Activated CD4-positive, CD25-positive, alpha-beta regulatory T cell treated with anti-CD3 and anti-CD28 coated beads, Interleukin-2, amount 50 U/mL, for 16 hours (primary cell): Measurements from ENCODE around the gene LZTS3.
"Not testable (repeated sequence)": the region's sequence is repeated elsewhere in the genome, so short reads cannot be mapped to it uniquely, and the experiment has no call there.

Source experiments
- DNase-seq: peaks from one replicate; pipeline ENCODE4 v3.0.0-alpha.2; 2020; ENCODE audit warnings: low read depth, low spot score

Gene LZTS3

GRCh38 chr20:3135507-3136070, 37.8 kb downstream of the LZTS3 start:
- DNase-seq = no peak

- DNase-seq = no peak
These were observed 39.2 kb downstream of the LZTS3 start for GRCh38 chr20:3134151-3134550.

- DNase-seq = no peak
These were observed 40.2 kb downstream of the LZTS3 start for GRCh38 chr20:3133155-3133554.

GRCh38 chr20:3130051-3130600, 43.2 kb downstream of the LZTS3 start:
- DNase-seq = no peak

GRCh38 chr20:3129094-3129493, 44.3 kb downstream of the LZTS3 start:
- no peak for DNase-seq

- no peak for DNase-seq
These were observed 44.9 kb downstream of the LZTS3 start for GRCh38 chr20:3128275-3128984.

GRCh38 chr20:3126527-3126859, 46.9 kb downstream of the LZTS3 start:
- no peak for DNase-seq

- not testable (repeated sequence) for DNase-seq
These were observed 47.4 kb downstream of the LZTS3 start for GRCh38 chr20:3125776-3126526.

GRCh38 chr20:3124773-3125560, 48.4 kb downstream of the LZTS3 start:
- DNase-seq = not testable (repeated sequence)

- DNase-seq = not testable (repeated sequence)
These were observed 49.2 kb downstream of the LZTS3 start for GRCh38 chr20:3124163-3124562.

GRCh38 chr20:3123542-3123941, 49.8 kb downstream of the LZTS3 start:
- no peak for DNase-seq

GRCh38 chr20:3121955-3122610, 51.3 kb downstream of the LZTS3 start:
- no peak for DNase-seq

- DNase-seq = no peak
These were observed 52.0 kb downstream of the LZTS3 start for GRCh38 chr20:3121271-3121911.

GRCh38 chr20:3119044-3119443, 54.3 kb downstream of the LZTS3 start:
- no peak for DNase-seq

GRCh38 chr20:3117839-3118379, 55.4 kb downstream of the LZTS3 start:
- not testable (repeated sequence) for DNase-seq

- DNase-seq = no peak
These were observed 57.0 kb downstream of the LZTS3 start for GRCh38 chr20:3116341-3116740.

GRCh38 chr20:3115190-3116107, 57.9 kb downstream of the LZTS3 start:
- DNase-seq = no peak
